Embryonic facial prominence (tissue), 1 donor: ENCODE results near the gene PABPC5.
A peak's percentile ranks its signal among the peaks of the same experiment; 100 is the strongest.

Source experiments
- DNase-seq: peaks from one replicate; pipeline ENCODE4 v3.0.0-alpha.2; 2016; ENCODE audit errors: extremely low spot score

The PABPC5 gene

DNA sequence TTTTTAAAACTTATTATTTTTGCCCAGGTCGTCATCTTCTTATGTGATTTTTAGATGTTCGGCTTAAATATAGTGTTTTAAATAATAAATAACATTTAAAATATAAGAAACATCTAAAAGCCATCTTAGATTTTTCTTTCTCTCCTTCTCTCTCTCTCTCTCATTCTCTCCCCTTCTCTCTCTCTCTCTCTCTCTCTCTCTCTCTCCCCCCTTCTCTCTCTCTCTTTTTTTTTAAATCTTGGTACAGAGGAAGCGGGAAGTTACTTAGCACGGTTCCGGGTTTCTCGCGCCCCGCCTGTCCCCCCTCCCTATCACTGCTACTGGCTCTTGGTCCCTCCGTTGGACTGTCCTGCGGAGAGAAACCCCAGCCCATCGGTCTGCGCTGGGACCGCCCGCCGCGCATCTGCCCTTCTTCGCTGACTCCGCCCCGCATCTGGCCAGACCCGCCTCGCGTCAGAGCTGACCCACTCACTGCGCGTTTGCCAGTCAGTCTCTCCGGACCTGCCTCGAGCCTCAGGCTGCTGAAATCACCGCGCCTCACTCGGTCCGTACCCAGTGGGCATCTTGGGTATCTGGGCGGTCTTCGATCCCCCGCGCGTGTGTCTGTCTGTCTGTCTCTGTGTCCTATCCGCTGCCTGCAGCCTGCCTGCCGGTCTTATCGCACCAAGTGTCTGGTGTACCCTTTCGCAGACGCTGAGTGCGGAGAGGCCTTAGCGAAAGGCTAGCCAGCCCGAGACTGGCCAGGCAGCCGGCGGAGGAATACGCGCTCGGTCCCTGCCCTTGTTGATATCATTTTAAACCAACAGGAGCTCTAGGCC is at the start of gene PABPC5:
Gene PABPC5 (plus strand): TSS at position 489 of the 818 bp plus-strand sequence. CDS start 739 bp downstream, outside the sequence.
- peak; percentile 6 for DNase-seq

- DNase-seq: no peak
Observed at GRCh38 chrX:91389026-91389425, 45.6 kb upstream of the PABPC5 start.

DNA sequence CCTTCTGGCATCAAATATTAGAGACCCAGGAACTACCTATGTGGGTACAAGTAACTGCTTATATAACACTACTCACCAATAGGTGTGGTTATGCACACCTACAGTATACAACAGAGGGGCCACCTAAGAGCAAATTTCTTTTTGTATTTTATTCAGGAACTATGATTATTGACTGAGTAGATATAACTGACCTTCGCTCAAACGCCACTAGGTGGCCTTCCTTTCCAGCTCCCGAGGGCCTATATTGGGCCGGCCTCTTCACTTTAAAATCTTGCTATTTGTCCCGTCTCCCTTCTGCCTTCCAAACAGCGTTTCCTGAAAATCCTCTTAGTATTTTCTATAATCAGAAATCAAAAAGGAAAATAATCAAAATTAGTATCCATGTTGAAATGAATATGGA is 19.9 kb upstream of the PABPC5 start:
- DNase-seq: no peak

GRCh38 chrX:91435395-91435794 is 756 bp downstream of the PABPC5 start:
- peak; percentile 6 for DNase-seq
